Measurements from ENCODE around the gene CD68. TPM values are rescaled to one million over a fixed set of nuclear protein-coding genes. Genes with fewer than 3 reads are reported as not detected.

Gene CD68
- total RNA-seq, 2 donors from 2014 or later, result 10.3 to 28.1 TPM

- Mint-ChIP-seq H3K27ac (peak overlapping the region; percentile 68), H3K36me3 (ENCODE audit: insufficient read depth in 2 of 2) (peaks cover 24 to 32% of the 10 kb centered on the region in 2 donors), H3K9me3 (no peaks in the 10 kb centered on the region), H3K4me3 (peak overlapping the region; percentile 52 to 83), H3K4me1 (ENCODE audit: low read depth) (peaks cover 87% of the 10 kb centered on the region), H3K27me3 (ENCODE audit: low read depth) (no peaks in the 10 kb centered on the region)
- peak; percentile 50 to 51 for DNase-seq
- peak in 1 of 2 donors; percentile 0 for ATAC-seq (replicated peaks in 1 of 2)
These were observed 581 bp downstream of the CD68 start for GRCh38 chr17:7579834-7580603.

- peak overlapping the region; percentile 16 to 47 for H3K4me3 Mint-ChIP-seq
- ATAC-seq (replicated peaks in 1 of 2), result no peak
- no peaks in the 10 kb centered on the region for H3K9me3 Mint-ChIP-seq
- H3K27me3 Mint-ChIP-seq (ENCODE audit: low read depth), result no peaks in the 10 kb centered on the region
- H3K4me1 Mint-ChIP-seq (ENCODE audit: low read depth), result peaks cover 87% of the 10 kb centered on the region
- DNase-seq, result no peak
- peak overlapping the region; percentile 29 for H3K27ac Mint-ChIP-seq
- H3K36me3 Mint-ChIP-seq (ENCODE audit: insufficient read depth in 2 of 2), result peaks cover 20 to 27% of the 10 kb centered on the region in 2 donors
These were observed 1.5 kb downstream of the CD68 start for GRCh38 chr17:7580604-7581575.

GRCh38 chr17:7582396-7583252, 3.2 kb downstream of the CD68 start:
- Mint-ChIP-seq H3K4me1 (ENCODE audit: low read depth) (peaks cover 73% of the 10 kb centered on the region), H3K27ac (peak overlapping the region; percentile 95), H3K9me3 (no peaks in the 10 kb centered on the region), H3K27me3 (ENCODE audit: low read depth) (no peaks in the 10 kb centered on the region), H3K4me3 (peak overlapping the region; percentile 87 to 95), H3K36me3 (ENCODE audit: insufficient read depth in 2 of 2) (peaks cover 17% of the 10 kb centered on the region in 2 donors)
- DNase-seq (peak in 1 of 2 donors; percentile 15), ATAC-seq (replicated peaks in 1 of 2) (no peak)

GRCh38 chr17:7583253-7584109, 4.0 kb downstream of the CD68 start, which contains the start of gene MPDU1:
MPDU1 (plus strand) TSS chr17:7583852; CDS start chr17:7583863, 11 bp downstream.
- peak; percentile 62 to 71 for ATAC-seq (replicated peaks in 1 of 2)
- no peaks in the 10 kb centered on the region for H3K9me3 Mint-ChIP-seq
- H3K27me3 Mint-ChIP-seq (ENCODE audit: low read depth), result no peaks in the 10 kb centered on the region
- H3K36me3 Mint-ChIP-seq (ENCODE audit: insufficient read depth in 2 of 2), result peaks cover 13 to 16% of the 10 kb centered on the region in 2 donors
- DNase-seq, result peak; percentile 96
- H3K4me1 Mint-ChIP-seq (ENCODE audit: low read depth), result peaks cover 64% of the 10 kb centered on the region
- peak within 1 kb of the TSS; percentile 95 for H3K27ac Mint-ChIP-seq
- H3K4me3 Mint-ChIP-seq, result peak within 1 kb of the TSS; percentile 87 to 95

GRCh38 chr17:7586673-7587419, 7.4 kb downstream of the CD68 start:
- no peaks in the 10 kb centered on the region for H3K27me3 Mint-ChIP-seq (ENCODE audit: low read depth)
- no peak overlapping the region for H3K4me3 Mint-ChIP-seq
- no peaks in the 10 kb centered on the region for H3K9me3 Mint-ChIP-seq
- peak overlapping the region; percentile 41 for H3K27ac Mint-ChIP-seq
- peaks cover 31% of the 10 kb centered on the region for H3K4me1 Mint-ChIP-seq (ENCODE audit: low read depth)
- peaks cover 8 to 10% of the 10 kb centered on the region in 2 donors for H3K36me3 Mint-ChIP-seq (ENCODE audit: insufficient read depth in 2 of 2)
- no peak for DNase-seq
- ATAC-seq (replicated peaks in 1 of 2), result no peak

- no peaks in the 10 kb centered on the region for H3K9me3 Mint-ChIP-seq
- ATAC-seq (replicated peaks in 1 of 2) (no peak), DNase-seq (no peak)
- peak overlapping the region; percentile 16 for H3K27ac Mint-ChIP-seq
- no peaks in the 10 kb centered on the region for H3K27me3 Mint-ChIP-seq (ENCODE audit: low read depth)
- H3K4me3 Mint-ChIP-seq, result no peak overlapping the region
- peaks cover 5 to 7% of the 10 kb centered on the region in 2 donors for H3K36me3 Mint-ChIP-seq (ENCODE audit: insufficient read depth in 2 of 2)
- H3K4me1 Mint-ChIP-seq (ENCODE audit: low read depth), result peaks cover 24% of the 10 kb centered on the region
These were observed 8.1 kb downstream of the CD68 start for GRCh38 chr17:7587420-7588151.

GRCh38 chr17:7588553-7589203, 9.2 kb downstream of the CD68 start:
- Mint-ChIP-seq H3K36me3 (ENCODE audit: insufficient read depth in 2 of 2) (peaks cover 5 to 7% of the 10 kb centered on the region in 2 donors), H3K4me3 (no peak overlapping the region), H3K4me1 (ENCODE audit: low read depth) (peaks cover 19% of the 10 kb centered on the region), H3K27ac (no peak overlapping the region), H3K27me3 (ENCODE audit: low read depth) (no peaks in the 10 kb centered on the region), H3K9me3 (no peaks in the 10 kb centered on the region)
- no peak for ATAC-seq (replicated peaks in 1 of 2)
- no peak for DNase-seq

GRCh38 chr17:7589204-7589868, 9.9 kb downstream of the CD68 start:
- Mint-ChIP-seq H3K4me1 (ENCODE audit: low read depth) (peaks cover 17% of the 10 kb centered on the region), H3K36me3 (ENCODE audit: insufficient read depth in 2 of 2) (peaks cover 2 to 11% of the 10 kb centered on the region in 2 donors), H3K4me3 (no peak overlapping the region), H3K27ac (no peak overlapping the region), H3K27me3 (ENCODE audit: low read depth) (no peaks in the 10 kb centered on the region), H3K9me3 (no peaks in the 10 kb centered on the region)
- DNase-seq (peak; percentile 68 to 72), ATAC-seq (replicated peaks in 1 of 2) (peak; percentile 65 to 69)

- DNase-seq (peak in 1 of 2 donors; percentile 11), ATAC-seq (replicated peaks in 1 of 2) (no peak)
- Mint-ChIP-seq H3K27me3 (ENCODE audit: low read depth) (no peaks in the 10 kb centered on the region), H3K4me1 (ENCODE audit: low read depth) (peaks cover 9% of the 10 kb centered on the region), H3K36me3 (ENCODE audit: insufficient read depth in 2 of 2) (peaks cover 0 to 11% of the 10 kb centered on the region in 2 donors), H3K4me3 (no peak within 1 kb of the TSS), H3K9me3 (no peaks in the 10 kb centered on the region), H3K27ac (peak within 1 kb of the TSS; percentile 7)
These were observed 10.7 kb downstream of the CD68 start, which contains the start of gene SOX15 for GRCh38 chr17:7589891-7590691. SOX15 (minus strand) TSS chr17:7590094; CDS start chr17:7589676, 418 bp downstream.
